Smooth muscle cell (in vitro differentiated cells): ENCODE data around the gene ZC2HC1B. TPM values are rescaled to one million over a fixed set of nuclear protein-coding genes. Genes with fewer than 3 reads are reported as not detected.

Experiments used
- DNase-seq: peaks from one replicate; lab custom pipeline; 2025; ENCODE audit not compliant: unreplicated experiment; lab: John Stamatoyannopoulos, UW
- H2AFZ ChIP-seq: fragments of 200-600 bp; sonication (generic); 2 replicates; pipeline ENCODE4 v1.6.0; 2016; ENCODE audit warnings: antibody characterized with exemption, low read depth, mild to moderate bottlenecking
- H3F3A ChIP-seq: fragments of 200-600 bp; sonication (generic); 2 replicates; pipeline ENCODE4 v1.6.0; 2017; ENCODE audit warnings: antibody characterized with exemption, low read depth
- H3K27ac ChIP-seq: fragments of 200-600 bp; sonication (generic); 2 replicates; pipeline ENCODE4 v1.5.1; 2016; ENCODE audit warnings: low read depth, mild to moderate bottlenecking
- H3K27me3 ChIP-seq: fragments of 200-600 bp; sonication (generic); 2 replicates; pipeline ENCODE4 v1.6.1; 2016; ENCODE audit warnings: low read depth, mild to moderate bottlenecking
- H3K36me3 ChIP-seq: fragments of 200-600 bp; sonication (generic); 2 replicates; pipeline ENCODE4 v1.5.1; 2016; ENCODE audit warnings: low read depth
- H3K4me1 ChIP-seq: fragments of 200-600 bp; sonication (generic); 2 replicates; pipeline ENCODE4 v1.5.1; 2016; ENCODE audit warnings: low read depth
- H3K4me2 ChIP-seq: fragments of 200-600 bp; sonication (generic); 2 replicates; pipeline ENCODE4 v1.6.0; 2016; ENCODE audit warnings: mild to moderate bottlenecking
- H3K4me3 ChIP-seq: fragments of 200-600 bp; sonication (generic); 2 replicates; pipeline ENCODE4 v1.5.1; 2016; ENCODE audit warnings: mild to moderate bottlenecking
- H3K79me2 ChIP-seq: fragments of 200-600 bp; sonication (generic); 2 replicates; pipeline ENCODE4 v1.6.0; 2016; ENCODE audit warnings: low read depth, mild to moderate bottlenecking
- H3K9ac ChIP-seq: fragments of 200-600 bp; sonication (generic); 2 replicates; pipeline ENCODE4 v1.6.0; 2016; ENCODE audit warnings: low read depth
- H3K9me3 ChIP-seq: fragments of 200-600 bp; sonication (generic); replicated peaks from 2 replicates; pipeline ENCODE4 v1.5.1; 2016; ENCODE audit warnings: low read depth
- H4K20me1 ChIP-seq: fragments of 200-600 bp; sonication (generic); 2 replicates; pipeline ENCODE4 v1.6.0; 2016; ENCODE audit warnings: low read depth
- CTCF ChIP-seq: fragments of 200-600 bp; sonication (generic); IDR thresholded peaks from 2 replicates; pipeline ENCODE4 v1.5.1; 2017; ENCODE audit warnings: borderline replicate concordance, mild to moderate bottlenecking, antibody characterized with exemption; ENCODE audit not compliant: insufficient read depth, poor library complexity, severe bottlenecking
- WGBS: methylation state at CpG from one replicate; pipeline ENCODE4 v1.1.7; 2016; ENCODE audit warnings: low lambda C conversion rate; 5-methylcytosine and 5-hydroxymethylcytosine counted together
- polyA plus RNA-seq: library from polyadenylated mRNA; unstranded; fragments of >200 nt; fragmentation: Nextera tagmentation; extraction: Ambion mirVana; gene quantifications from 2 replicates; pipeline ENCODE4 v1.2.1, GENCODE V29; 2016
- total RNA-seq: library from RNA; depleted of rRNA; stranded (reverse); fragments of >200 nt; gene quantifications from 2 replicates; pipeline ENCODE4 v1.2.3, GENCODE V29; 2014

ZC2HC1B gene
- total and polyA plus RNA-seq, 2 experiments from 2014 or later: not detected

DNA sequence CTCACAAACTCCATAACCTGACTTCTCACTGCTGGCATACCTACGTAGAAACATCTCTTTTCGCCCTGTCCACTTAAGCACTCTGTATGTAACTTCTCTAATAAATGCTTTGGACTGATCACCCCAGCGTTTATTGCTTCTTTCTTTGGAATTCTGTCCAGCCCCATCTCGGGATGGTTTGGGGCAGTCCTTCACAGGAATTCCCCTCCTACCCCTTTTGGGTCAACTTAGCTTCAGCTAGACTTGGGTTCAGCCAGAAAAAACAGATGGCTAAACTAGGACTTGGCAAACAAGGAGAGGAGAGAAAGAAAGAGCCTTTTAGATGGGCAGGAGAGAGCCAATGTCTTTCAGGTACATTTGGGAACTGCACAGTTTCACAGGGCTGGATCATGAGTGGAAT, 25.1 kb upstream of the ZC2HC1B start:
- H3K4me2 ChIP-seq: no peak overlapping the region
- no peak for TF ChIP-seq CTCF
- H3K9me3 ChIP-seq: no peaks in the 10 kb centered on the region

GRCh38 chr6:143840595-143841265, 23.5 kb upstream of the ZC2HC1B start:
- Histone ChIP-seq H3K79me2 (peaks cover 24% of the 10 kb centered on the region), H3F3A (no peaks in the 10 kb centered on the region), H3K36me3 (peaks cover 7% of the 10 kb centered on the region), H2AFZ (no peak overlapping the region), H3K9ac (no peak overlapping the region), H3K4me2 (no peak overlapping the region), H3K27ac (no peak overlapping the region), H3K9me3 (no peaks in the 10 kb centered on the region), H3K27me3 (no peaks in the 10 kb centered on the region), H3K4me3 (no peak overlapping the region), H3K4me1 (peaks cover 15% of the 10 kb centered on the region), H4K20me1 (no peaks in the 10 kb centered on the region)
- no peak for TF ChIP-seq CTCF
- DNase-seq: no peak
- 88% methylated on average over 6 of the region's 6 CpGs for WGBS

More for the DNA sequence above, 25.1 kb upstream of the ZC2HC1B start:
- H3K4me1 ChIP-seq: peaks cover 11% of the 10 kb centered on the region
- H3K79me2 ChIP-seq: peaks cover 10% of the 10 kb centered on the region
- no peak for DNase-seq
- no peaks in the 10 kb centered on the region for H4K20me1 ChIP-seq
- no peaks in the 10 kb centered on the region for H3K27me3 ChIP-seq
- no peak overlapping the region for H2AFZ ChIP-seq
- no peaks in the 10 kb centered on the region for H3K36me3 ChIP-seq
- H3K4me3 ChIP-seq: no peak overlapping the region
- H3F3A ChIP-seq: no peaks in the 10 kb centered on the region
- H3K27ac ChIP-seq: no peak overlapping the region
- 74% methylated on average over 4 of the region's 4 CpGs for WGBS
- H3K9ac ChIP-seq: no peak overlapping the region

- no peak for DNase-seq
- no peak for TF ChIP-seq CTCF
- Histone ChIP-seq H2AFZ (peak overlapping the region; percentile 92), H3K9ac (peak overlapping the region; percentile 98), H3K27me3 (no peaks in the 10 kb centered on the region), H3K27ac (peak overlapping the region; percentile 97), H3K4me1 (peaks cover 15% of the 10 kb centered on the region), H3K79me2 (peaks cover 37% of the 10 kb centered on the region), H3K4me2 (peak overlapping the region; percentile 89), H3F3A (no peaks in the 10 kb centered on the region), H3K36me3 (peaks cover 22% of the 10 kb centered on the region), H4K20me1 (no peaks in the 10 kb centered on the region), H3K4me3 (peak overlapping the region; percentile 74), H3K9me3 (no peaks in the 10 kb centered on the region)
- 52% methylated on average over 7 of the region's 7 CpGs for WGBS
These were observed 21.8 kb upstream of the ZC2HC1B start for GRCh38 chr6:143842461-143842901.
